Stimulated activated CD4-positive, alpha-beta T cell treated with anti-CD3 and anti-CD28 coated beads, Interleukin-4, amount 100 ng/mL, for 1 hour (primary cell): ENCODE results near the gene THBS1.

Experiments used
- DNase-seq: peaks from one replicate; pipeline ENCODE4 v3.0.0-alpha.2; 2020

THBS1 gene

DNA sequence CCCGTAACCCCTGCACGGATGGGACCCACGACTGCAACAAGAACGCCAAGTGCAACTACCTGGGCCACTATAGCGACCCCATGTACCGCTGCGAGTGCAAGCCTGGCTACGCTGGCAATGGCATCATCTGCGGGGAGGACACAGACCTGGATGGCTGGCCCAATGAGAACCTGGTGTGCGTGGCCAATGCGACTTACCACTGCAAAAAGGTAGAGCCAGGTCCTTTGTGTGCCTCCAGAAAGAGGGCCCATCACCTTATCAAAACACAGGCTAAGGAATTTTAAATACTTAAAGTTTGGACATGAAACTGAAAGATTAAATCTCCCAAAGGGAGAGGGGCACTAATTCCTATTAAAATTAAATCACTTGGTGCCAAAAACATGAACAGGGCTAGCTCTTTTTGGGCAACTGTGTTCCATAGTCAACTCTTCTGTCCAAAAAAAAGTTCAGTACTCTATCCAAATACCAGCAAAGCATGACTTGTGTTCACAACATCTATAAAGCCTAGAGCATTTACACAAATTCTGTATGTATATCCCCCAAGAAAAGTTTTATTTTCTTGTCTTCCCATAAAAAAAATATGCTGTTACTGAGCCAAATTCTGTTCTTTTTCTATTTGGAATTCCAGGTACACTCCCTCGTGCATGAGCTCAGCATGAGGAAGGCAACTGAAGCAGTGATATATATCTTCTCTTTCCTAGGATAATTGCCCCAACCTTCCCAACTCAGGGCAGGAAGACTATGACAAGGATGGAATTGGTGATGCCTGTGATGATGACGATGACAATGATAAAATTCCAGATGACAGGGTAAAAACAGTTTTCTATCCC is 9.2 kb downstream of the THBS1 start:
- no peak for DNase-seq

DNA sequence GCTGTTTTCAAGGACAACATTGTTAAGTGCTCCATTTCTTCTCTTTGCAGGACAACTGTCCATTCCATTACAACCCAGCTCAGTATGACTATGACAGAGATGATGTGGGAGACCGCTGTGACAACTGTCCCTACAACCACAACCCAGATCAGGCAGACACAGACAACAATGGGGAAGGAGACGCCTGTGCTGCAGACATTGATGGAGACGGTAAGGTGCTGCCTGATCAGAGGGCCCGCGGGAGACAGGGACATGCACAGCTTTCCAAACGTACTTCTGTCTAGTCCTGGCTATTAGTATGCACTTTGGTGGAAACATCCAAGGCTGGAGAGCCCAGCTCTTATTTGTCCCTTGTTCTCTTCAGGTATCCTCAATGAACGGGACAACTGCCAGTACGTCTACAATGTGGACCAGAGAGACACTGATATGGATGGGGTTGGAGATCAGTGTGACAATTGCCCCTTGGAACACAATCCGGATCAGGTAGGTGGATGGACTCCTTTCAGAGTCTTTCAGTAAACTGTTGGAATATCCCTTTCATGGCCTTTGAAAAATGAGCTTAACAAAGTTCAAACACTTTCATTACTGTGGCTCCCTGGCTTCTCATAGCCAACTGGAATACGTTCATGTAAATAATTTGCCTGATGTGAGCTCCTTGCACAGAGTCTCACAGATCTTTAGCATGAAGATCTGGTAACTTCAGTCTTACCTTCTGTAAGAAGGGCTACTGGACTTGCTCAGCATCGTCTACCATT is 10.4 kb downstream of the THBS1 start:
- no peak for DNase-seq

GRCh38 chr15:39591896-39592315 is 11.0 kb downstream of the THBS1 start:
- DNase-seq, result no peak

- no peak for DNase-seq
These were observed 11.6 kb downstream of the THBS1 start for GRCh38 chr15:39592500-39592899.

DNA sequence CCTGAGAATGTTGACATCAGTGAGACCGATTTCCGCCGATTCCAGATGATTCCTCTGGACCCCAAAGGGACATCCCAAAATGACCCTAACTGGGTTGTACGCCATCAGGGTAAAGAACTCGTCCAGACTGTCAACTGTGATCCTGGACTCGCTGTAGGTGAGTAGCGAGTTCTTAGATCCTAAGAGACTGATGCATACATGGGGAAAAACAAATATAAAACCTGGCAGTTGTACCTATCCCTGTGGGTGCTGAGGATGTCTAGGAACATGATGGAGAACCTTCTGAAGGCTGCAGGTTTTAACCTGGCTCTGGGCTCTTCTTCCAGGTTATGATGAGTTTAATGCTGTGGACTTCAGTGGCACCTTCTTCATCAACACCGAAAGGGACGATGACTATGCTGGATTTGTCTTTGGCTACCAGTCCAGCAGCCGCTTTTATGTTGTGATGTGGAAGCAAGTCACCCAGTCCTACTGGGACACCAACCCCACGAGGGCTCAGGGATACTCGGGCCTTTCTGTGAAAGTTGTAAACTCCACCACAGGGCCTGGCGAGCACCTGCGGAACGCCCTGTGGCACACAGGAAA is 12.3 kb downstream of the THBS1 start:
- DNase-seq, result no peak

GRCh38 chr15:39593656-39594445 is 13.0 kb downstream of the THBS1 start:
- no peak for DNase-seq

DNA sequence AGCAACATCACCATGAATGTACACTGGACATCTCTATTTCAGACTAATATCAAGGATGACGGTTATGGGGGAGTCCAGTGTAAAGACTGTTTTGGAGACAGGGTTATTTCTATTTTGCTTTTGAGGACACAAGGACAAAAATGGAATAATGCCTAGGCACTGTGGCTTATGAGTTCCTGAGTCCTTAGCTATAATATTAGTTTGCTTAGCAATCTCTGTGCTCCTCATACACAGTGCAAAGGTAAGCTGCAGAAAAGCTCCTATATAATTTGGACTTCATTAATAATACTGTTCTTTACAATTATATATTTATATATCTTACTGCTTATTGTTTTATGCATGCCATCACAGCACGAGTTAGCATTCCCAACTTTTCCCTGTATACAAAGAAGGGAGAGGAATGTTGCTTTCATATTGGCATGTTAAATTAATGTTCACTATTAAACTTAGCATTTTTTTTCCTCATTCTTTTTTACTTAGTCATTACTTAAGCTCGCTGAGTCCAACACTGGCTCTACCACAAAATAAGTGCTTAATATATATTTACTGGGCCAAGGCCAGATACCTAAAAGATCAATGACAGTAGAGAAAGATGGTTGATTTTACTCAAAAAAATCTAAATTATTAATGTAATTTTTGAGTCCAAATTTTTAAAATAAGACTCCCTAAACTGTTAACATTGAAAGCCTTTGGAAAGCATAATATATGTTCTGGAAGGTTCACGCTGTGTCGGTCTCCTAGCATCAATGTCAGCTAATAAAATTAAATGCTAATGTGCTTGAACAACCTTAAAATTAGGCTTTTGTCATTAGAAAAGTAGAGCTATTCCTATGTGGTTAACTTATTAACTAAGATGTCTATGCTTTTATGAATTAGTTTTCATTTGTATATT is 13.8 kb downstream of the THBS1 start:
- DNase-seq, result no peak

DNA sequence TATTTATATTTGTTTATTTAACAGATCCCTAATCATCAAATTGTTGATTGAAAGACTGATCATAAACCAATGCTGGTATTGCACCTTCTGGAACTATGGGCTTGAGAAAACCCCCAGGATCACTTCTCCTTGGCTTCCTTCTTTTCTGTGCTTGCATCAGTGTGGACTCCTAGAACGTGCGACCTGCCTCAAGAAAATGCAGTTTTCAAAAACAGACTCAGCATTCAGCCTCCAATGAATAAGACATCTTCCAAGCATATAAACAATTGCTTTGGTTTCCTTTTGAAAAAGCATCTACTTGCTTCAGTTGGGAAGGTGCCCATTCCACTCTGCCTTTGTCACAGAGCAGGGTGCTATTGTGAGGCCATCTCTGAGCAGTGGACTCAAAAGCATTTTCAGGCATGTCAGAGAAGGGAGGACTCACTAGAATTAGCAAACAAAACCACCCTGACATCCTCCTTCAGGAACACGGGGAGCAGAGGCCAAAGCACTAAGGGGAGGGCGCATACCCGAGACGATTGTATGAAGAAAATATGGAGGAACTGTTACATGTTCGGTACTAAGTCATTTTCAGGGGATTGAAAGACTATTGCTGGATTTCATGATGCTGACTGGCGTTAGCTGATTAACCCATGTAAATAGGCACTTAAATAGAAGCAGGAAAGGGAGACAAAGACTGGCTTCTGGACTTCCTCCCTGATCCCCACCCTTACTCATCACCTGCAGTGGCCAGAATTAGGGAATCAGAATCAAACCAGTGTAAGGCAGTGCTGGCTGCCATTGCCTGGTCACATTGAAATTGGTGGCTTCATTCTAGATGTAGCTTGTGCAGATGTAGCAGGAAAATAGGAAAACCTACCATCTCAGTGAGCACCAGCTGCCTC is 14.7 kb downstream of the THBS1 start:
- no peak for DNase-seq

- DNase-seq, result no peak
These were observed 15.6 kb downstream of the THBS1 start for GRCh38 chr15:39596358-39597051.

- no peak for DNase-seq
These were observed 16.5 kb downstream of the THBS1 start for GRCh38 chr15:39597336-39597735.

- DNase-seq, result no peak
These were observed 16.9 kb downstream of the THBS1 start for GRCh38 chr15:39597751-39598185.

DNA sequence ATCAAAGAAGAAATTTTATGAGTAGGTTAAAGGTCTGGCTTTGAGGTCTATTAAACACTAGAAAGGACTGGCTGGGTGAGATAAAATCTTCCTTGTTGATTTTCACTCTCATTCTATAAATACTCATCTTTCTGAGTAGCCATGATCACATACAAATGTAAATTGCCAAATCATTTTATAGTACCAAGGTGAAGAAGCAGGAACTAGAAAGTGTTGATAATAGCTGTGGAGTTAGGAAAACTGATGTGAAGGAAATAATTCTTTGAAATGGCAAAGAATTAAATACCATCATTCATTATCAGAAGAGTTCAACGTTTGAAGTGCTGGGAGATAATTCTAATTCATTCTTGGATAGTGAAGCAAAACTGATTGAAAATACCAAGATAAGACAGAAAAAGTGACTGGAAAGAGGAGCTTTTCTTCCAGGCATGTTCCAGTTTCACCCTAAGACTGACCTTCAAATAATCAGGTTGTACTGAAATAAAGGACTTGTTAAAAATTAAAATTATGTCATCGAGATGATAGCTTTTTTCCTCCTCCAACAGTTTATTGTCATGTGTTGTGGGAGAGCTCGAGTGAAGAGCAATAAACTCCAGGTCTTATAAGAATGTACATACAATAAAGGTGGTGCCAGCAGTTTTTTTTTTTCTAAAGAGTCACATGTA is 17.4 kb downstream of the THBS1 start:
- DNase-seq, result no peak

GRCh38 chr15:39598958-39599845 is 18.3 kb downstream of the THBS1 start:
- no peak for DNase-seq

DNA sequence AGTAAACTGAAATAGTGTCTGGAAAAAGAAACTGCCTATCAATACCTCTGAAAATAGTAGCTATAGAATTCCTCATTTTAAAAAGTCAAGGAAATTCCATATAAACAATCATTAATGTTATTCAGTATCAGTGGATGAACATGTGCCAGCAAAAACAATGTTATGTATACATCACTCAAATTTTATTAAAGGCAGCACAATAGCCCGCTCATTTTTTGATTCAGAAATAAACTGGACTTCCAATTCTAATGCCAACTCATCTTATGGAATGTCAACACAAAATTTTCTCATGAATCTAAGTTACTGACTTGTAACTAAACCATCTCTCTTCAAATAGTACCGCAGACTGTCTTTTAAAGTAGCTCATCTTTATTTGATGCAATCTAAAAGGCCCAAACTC is 19.0 kb downstream of the THBS1 start:
- DNase-seq, result no peak

DNA sequence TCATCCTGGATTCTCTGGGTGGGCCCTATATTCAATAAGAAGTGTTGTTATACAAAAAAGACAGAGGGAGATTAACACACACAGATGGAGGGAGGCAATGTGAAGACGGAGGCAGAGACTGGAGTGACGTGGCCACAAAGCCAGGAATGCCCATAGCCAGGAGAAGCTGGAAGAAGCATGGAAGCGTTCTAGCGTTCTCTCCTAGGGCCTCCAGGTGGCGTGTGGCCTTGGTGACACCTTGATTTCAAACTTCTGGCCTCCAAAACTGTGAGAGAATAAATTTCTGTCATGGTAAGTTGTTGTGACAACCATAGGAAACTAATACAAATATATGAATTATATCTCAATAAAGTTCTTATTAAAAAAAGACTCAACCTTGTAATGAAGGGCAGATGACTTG is 21.3 kb downstream of the THBS1 start:
- DNase-seq, result no peak

DNA sequence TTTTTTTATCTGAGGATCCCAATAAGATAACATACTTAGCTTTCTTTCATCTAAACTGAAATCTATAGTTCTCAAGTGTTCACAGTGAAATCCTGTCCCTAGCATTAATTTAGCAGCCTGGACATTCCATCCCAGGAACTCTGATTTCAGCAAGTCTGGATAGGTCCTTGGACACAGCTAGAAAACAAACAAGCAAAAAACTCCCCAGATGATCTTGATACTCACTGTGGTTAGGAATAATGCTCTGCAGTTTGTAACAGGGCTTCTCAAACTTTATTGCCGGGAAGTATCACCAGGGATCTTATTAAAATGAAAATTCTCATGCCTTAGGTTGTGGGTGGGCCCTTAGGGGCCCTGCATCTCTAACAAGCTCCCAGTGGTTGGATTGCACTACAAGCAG is 24.3 kb downstream of the THBS1 start:
- no peak for DNase-seq

DNA sequence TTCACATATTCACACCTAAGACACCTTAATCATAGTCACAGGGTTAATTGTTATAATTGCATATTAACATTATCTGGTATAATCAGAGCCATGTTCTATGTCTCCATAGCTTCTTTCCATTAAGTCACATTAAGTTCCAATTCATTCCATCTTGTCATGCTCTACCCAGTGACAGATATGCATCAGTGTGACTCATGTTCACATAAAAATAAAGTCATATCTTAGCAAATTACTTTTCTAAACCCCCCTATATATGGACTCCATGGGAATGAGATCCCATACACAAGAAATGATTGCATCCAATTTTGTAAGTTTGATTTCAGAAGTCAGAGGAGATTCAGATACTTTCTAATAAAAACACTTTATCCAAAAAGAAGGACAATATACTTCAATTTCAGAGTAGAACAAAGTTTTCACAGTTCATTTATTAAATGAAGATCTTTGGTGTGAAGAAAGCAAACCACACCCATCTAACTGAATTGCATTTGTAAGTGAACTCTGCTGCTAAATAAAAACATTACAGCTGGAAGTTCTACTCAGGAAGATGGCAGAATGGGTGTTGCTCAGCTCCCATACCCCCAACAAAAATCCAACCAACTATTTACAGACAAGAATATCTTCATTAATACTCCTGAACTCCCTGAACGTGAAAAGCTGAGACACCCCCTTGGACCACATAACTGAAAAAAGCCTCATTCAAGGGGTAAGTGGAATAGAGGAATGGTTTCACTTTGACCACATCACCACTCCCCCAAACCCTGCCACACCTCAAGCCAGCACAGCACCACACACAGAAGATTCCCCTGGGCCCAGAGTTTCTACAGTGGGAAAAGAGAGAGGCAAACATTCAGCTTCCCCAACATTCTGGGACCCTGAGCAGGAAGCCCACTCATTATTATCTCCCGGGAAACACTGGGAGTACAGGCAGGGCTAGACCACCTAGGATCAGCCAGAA is 27.6 kb downstream of the THBS1 start:
- DNase-seq, result no peak
